DND-41 (cell line): ENCODE results near the gene ZNF586.

ENCODE experiments used
- ATAC-seq: fragments of 200-7000 bp; cut with Tn5 transposase; 3 replicates; pipeline ENCODE4 v1.9.1; 2021; ENCODE audit warnings: low read depth; ENCODE audit not compliant: insufficient read depth
- DNase-seq: peaks from one replicate; pipeline ENCODE4 v3.0.0-alpha.2; 2020
- H2AFZ ChIP-seq: 2 replicates; pipeline ENCODE4 v1.6.0; 2012; ENCODE audit warnings: low read depth, low read length
- H3K27ac ChIP-seq: 2 replicates; pipeline ENCODE4 v1.5.1; 2012; ENCODE audit warnings: low read length, inconsistent platforms
- H3K27me3 ChIP-seq: fragments of 200-600 bp; sonication (generic); 2 replicates; pipeline ENCODE4 v1.6.0; 2012; ENCODE audit warnings: low read length, mild to moderate bottlenecking, inconsistent platforms; ENCODE audit not compliant: insufficient read depth, poor library complexity
- H3K36me3 ChIP-seq: 2 replicates; pipeline ENCODE4 v1.5.1; 2012; ENCODE audit warnings: low read length, inconsistent platforms; ENCODE audit not compliant: insufficient read depth
- H3K4me1 ChIP-seq: 2 replicates; pipeline ENCODE4 v1.5.1; 2012; ENCODE audit warnings: mild to moderate bottlenecking, low read length; ENCODE audit not compliant: insufficient read depth
- H3K4me2 ChIP-seq: 2 replicates; pipeline ENCODE4 v1.6.0; 2012; ENCODE audit warnings: mild to moderate bottlenecking, moderate library complexity, low read length, inconsistent platforms; ENCODE audit not compliant: insufficient read depth
- H3K4me3 ChIP-seq, 2 experiments: fragments of 200-600 bp in 1 of 2; shearing (Covaris generic) in 1 of 2; 2 replicates each; pipeline ENCODE4 v1.5.1; 2012 to 2016; ENCODE audit warnings: inconsistent platforms in 2 of 2, low read length in 2 of 2, mild to moderate bottlenecking in 2 of 2, low read depth in 1 of 2, moderate library complexity in 1 of 2
- H3K79me2 ChIP-seq: 2 replicates; pipeline ENCODE4 v1.6.0; 2012; ENCODE audit warnings: low read length, inconsistent platforms; ENCODE audit not compliant: insufficient read depth
- H3K9ac ChIP-seq: 2 replicates; pipeline ENCODE4 v1.6.0; 2012; ENCODE audit warnings: low read depth, mild to moderate bottlenecking, inconsistent platforms, low read length, moderate library complexity
- H3K9me3 ChIP-seq: 2 replicates; pipeline ENCODE4 v1.5.1; 2012; ENCODE audit warnings: low read length, moderate library complexity, mild to moderate bottlenecking, inconsistent platforms; ENCODE audit not compliant: insufficient read depth, severe bottlenecking
- H4K20me1 ChIP-seq: 2 replicates; pipeline ENCODE4 v1.6.0; 2012; ENCODE audit warnings: low read length; ENCODE audit not compliant: insufficient read depth
- EZH2 ChIP-seq: IDR thresholded peaks from 3 replicates; pipeline ENCODE4 v1.6.1; 2012; ENCODE audit warnings: borderline replicate concordance, low read depth, mild to moderate bottlenecking, moderate library complexity, low read length, inconsistent platforms; ENCODE audit not compliant: severe bottlenecking
- TF ChIP-seq, protein P1 (sequence below): IDR thresholded peaks from 2 replicates; pipeline ENCODE4 v1.5.1; 2012; ENCODE audit warnings: borderline replicate concordance, low read length, moderate library complexity, mild to moderate bottlenecking; ENCODE audit not compliant: poor library complexity, severe bottlenecking; ENCODE audit errors: extremely low read depth

The ZNF586 gene

DNA sequence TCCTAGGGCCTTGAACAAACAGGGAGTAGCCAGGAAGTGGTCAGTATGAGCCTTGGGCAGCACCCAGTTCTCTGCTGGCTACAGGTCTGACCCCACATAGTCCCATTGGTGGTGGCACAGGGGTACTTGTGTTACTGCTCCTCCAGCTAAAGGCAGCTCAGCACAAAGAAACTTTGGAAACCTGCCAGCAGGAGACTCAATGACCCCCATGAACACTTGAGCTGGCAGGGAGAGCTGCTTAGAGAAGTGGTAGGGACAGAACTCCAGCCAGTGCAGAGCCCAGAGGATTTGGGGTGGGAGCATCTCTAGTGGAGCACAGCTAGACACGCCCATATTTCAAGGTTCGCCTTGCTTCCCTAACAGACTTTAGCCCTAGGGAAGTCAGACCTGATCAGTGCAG lies 10.4 kb upstream of the ZNF586 start:
- H3K4me3 ChIP-seq = no peak overlapping the region
- DNase-seq = no peak
- no peak overlapping the region for H3K4me2 ChIP-seq
- H3K27ac ChIP-seq = no peak overlapping the region
- peaks cover 6% of the 10 kb centered on the region for H4K20me1 ChIP-seq
- no peak for TF ChIP-seq EZH2
- TF ChIP-seq, protein P1, sequence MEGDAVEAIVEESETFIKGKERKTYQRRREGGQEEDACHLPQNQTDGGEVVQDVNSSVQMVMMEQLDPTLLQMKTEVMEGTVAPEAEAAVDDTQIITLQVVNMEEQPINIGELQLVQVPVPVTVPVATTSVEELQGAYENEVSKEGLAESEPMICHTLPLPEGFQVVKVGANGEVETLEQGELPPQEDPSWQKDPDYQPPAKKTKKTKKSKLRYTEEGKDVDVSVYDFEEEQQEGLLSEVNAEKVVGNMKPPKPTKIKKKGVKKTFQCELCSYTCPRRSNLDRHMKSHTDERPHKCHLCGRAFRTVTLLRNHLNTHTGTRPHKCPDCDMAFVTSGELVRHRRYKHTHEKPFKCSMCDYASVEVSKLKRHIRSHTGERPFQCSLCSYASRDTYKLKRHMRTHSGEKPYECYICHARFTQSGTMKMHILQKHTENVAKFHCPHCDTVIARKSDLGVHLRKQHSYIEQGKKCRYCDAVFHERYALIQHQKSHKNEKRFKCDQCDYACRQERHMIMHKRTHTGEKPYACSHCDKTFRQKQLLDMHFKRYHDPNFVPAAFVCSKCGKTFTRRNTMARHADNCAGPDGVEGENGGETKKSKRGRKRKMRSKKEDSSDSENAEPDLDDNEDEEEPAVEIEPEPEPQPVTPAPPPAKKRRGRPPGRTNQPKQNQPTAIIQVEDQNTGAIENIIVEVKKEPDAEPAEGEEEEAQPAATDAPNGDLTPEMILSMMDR = no peak
- no peak overlapping the region for H2AFZ ChIP-seq
- peaks cover 74% of the 10 kb centered on the region for H3K36me3 ChIP-seq
- H3K9ac ChIP-seq = no peak overlapping the region
- no peaks in the 10 kb centered on the region for H3K9me3 ChIP-seq
- H3K4me1 ChIP-seq = no peaks in the 10 kb centered on the region
- peaks cover 8% of the 10 kb centered on the region; the same call in 1 of the 2 replicates for H3K79me2 ChIP-seq
- no peaks in the 10 kb centered on the region for H3K27me3 ChIP-seq
- ATAC-seq = no peak

DNA sequence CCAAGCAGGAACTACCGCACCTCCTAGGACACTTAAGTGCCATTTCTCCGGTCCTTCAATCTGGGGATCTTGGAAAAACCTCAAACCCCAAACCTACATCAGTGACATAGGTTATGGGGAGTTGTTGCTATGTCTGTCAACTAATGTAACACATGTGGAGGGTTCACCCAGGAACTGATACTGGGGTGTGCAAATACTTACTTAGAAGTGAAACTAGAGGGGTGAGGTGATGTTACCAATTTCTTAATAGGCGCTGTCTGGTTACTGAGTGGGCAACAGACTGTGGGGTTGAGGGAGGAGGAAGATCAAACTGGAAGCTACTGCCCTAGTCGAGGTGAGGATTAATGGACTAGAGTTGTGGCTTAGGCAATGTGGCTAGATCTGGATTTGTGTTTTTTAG lies 1.9 kb downstream of the ZNF586 start:
- H4K20me1 ChIP-seq = peaks cover 26% of the 10 kb centered on the region
- no peaks in the 10 kb centered on the region for H3K9me3 ChIP-seq
- H3K9ac ChIP-seq = no peak overlapping the region
- H3K4me3 ChIP-seq = peak overlapping the region in 1 of 2 experiments; percentile 97; a peak in 1 of 4 replicates
- H3K4me2 ChIP-seq = peak overlapping the region; percentile 96
- peaks cover 56% of the 10 kb centered on the region for H3K36me3 ChIP-seq
- TF ChIP-seq EZH2 = no peak
- TF ChIP-seq, protein P1 = no peak
- ATAC-seq (no peak), DNase-seq (no peak)
- H3K27me3 ChIP-seq = no peaks in the 10 kb centered on the region
- no peak overlapping the region for H3K27ac ChIP-seq
- peaks cover 70% of the 10 kb centered on the region for H3K79me2 ChIP-seq
- H3K4me1 ChIP-seq = peaks cover 36% of the 10 kb centered on the region
- no peak overlapping the region for H2AFZ ChIP-seq

DNA sequence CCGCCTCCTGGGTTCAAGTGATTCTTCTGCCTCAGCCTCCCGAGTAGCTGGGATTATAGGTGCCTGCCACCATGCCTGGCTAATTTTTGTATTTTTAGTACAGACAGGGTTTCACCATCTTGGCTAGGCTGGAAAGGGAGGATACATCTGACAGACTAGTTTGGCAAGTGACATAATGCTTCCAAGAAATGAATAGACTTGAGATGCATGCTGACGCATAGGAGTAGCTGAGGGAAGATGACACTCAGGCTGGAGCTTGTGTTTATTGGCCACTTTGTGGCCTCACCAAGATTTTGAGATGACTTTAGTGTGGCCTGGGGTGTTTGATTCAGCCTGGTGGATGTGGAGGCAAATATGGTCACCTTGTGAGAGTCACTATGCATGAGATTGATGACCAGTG lies 4.0 kb downstream of the ZNF586 start:
- Histone ChIP-seq H3K4me1 (peaks cover 36% of the 10 kb centered on the region), H3K4me3 (no peak overlapping the region), H2AFZ (no peak overlapping the region), H3K9me3 (peaks cover 3% of the 10 kb centered on the region), H4K20me1 (peaks cover 33% of the 10 kb centered on the region), H3K27me3 (no peaks in the 10 kb centered on the region), H3K9ac (no peak overlapping the region), H3K4me2 (no peak overlapping the region; the same call in 1 of the 2 replicates), H3K79me2 (peaks cover 91% of the 10 kb centered on the region), H3K36me3 (peaks cover 77% of the 10 kb centered on the region), H3K27ac (no peak overlapping the region)
- DNase-seq = no peak
- TF ChIP-seq, protein P1 = no peak
- TF ChIP-seq EZH2 = no peak
- ATAC-seq = no peak
